Measurements from ENCODE around the gene KCTD19.

Gene KCTD19

DNA sequence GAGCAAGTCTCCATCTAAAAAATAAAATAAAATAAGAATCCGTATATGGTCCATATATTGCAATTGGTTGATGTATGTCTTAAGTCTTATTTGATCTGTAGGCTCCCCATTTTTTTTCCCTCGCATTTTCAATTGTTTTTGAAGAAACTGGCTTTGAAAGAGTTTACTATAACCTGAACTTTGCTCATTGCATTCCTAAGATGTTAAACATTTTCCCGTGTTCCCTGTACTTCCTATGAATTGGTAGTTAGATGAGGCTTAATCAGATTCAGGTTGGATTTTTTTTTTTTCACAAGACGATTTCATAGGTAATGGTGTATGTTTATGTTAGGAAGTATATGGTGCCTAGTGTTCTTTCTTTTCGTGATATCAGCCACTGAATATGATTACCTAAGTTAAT is 3.4 kb upstream of the KCTD19 start:
- Histone ChIP-seq H3K27ac (no peak overlapping the region), H3K4me3 (no peak overlapping the region)

- H3K4me3 ChIP-seq, result no peak overlapping the region
These were observed 1.2 kb upstream of the KCTD19 start for GRCh38 chr16:67327743-67328142.

GRCh38 chr16:67326115-67326471 is 448 bp downstream of the KCTD19 start:
- peak overlapping the region in 2 of 21 experiments; percentile 27 to 59 for H3K27ac ChIP-seq

More at GRCh38 chr16:67327743-67328142, 1.2 kb upstream of the KCTD19 start:
- no peak overlapping the region for H3K27ac ChIP-seq

DNA sequence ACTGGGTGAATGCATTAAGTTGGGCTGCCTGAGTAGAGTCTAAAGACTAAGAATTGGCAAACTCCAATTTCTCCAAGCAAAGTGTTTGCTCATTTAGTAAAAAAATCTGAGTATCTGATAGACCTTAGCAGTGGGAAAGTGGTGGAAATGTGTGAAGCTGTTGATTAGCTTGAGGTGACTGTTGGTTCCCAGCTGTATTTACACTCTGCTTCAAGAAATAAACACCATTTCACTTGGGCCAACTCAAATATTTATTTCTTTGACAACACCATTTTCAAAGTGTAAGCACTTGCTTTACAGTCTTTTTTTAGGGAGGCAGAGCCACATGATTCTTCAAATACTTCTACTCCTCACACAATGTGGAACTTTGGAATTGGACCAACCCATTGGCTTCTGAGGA is 8.7 kb downstream of the KCTD19 start:
- Histone ChIP-seq H3K27ac (no peak overlapping the region), H3K4me3 (no peak overlapping the region)

More at GRCh38 chr16:67326115-67326471, 448 bp downstream of the KCTD19 start:
- peak overlapping the region in 6 of 7 experiments; percentile 5 to 40 (median 28) for H3K4me3 ChIP-seq

- H3K27ac ChIP-seq, result peak overlapping the region in 4 of 21 experiments; percentile 2 to 64 (median 29)
- no peak overlapping the region for H3K4me3 ChIP-seq
These were observed 13.8 kb downstream of the KCTD19 start for GRCh38 chr16:67312719-67313118.

GRCh38 chr16:67311607-67312488 is 14.7 kb downstream of the KCTD19 start:
- H3K27ac ChIP-seq, result peak overlapping the region in 10 of 21 experiments; percentile 8 to 72 (median 52)

DNA sequence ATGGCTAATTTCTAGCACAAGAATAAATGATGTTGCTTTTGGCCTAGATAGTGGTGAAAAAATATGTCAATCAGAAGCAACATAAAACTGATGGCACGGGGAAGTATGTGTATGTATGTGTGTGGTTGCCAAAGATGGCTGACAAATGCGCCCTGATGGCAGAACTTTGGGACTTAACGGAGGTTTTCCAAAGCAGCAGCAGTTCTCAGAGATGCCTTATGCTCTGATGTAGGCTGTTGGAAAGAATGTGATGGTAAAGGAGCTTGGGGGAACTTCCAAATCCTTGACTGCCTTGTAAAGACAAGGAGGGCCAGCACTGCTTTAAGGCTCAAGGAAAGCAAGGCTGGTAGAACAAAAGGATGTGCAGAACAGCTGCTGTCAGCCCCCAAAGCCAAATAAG is 16.0 kb downstream of the KCTD19 start:
- H3K27ac ChIP-seq, result no peak overlapping the region
- no peak overlapping the region for H3K4me3 ChIP-seq

More at GRCh38 chr16:67311607-67312488, 14.7 kb downstream of the KCTD19 start:
- H3K4me3 ChIP-seq, result no peak overlapping the region

DNA sequence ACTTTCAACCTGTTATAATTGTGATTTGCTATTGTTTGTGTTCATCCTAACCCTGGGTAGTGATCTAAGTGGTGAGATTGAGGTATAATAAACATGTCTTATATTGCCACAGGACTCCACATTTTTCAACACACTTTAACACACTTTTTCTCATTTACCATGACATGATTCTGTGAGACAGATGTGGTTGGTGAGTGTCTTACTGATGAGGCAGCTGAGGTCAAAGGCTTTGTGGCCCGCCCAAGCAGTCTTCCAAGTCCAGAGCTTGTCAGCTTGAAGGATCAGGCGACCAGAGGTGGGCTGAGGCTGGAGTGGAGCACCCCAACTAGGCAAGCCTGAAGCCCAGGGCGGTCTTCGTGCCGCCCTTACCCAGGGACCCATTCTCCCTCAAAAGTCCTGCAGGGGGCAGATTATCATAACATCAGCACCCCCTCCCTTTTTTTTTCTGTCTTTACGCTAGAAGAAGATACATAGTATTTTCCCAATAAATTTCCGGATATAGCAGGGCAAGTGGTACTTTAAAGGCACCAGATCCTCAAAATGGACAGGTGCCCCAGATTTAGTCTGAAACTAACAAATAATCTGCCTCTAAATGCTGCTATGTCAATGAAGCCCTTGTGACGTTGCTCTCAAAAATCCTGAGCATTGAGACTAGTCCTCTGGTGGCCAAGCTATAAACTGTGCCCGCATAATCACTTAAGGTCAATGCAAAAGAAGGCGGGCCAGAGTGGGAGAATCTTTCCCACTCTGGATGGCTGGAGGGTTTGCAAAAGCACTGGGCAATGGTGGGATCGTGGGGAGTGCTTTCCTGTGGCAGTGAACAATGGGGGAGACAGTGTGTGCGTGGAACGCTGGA is 21.1 kb downstream of the KCTD19 start:
- H3K4me3 ChIP-seq, result no peak overlapping the region

GRCh38 chr16:67304020-67304419 is 22.5 kb downstream of the KCTD19 start:
- no peak overlapping the region for H3K4me3 ChIP-seq
- no peak overlapping the region for H3K27ac ChIP-seq

More for the DNA sequence above, 21.1 kb downstream of the KCTD19 start:
- no peak overlapping the region for H3K27ac ChIP-seq

DNA sequence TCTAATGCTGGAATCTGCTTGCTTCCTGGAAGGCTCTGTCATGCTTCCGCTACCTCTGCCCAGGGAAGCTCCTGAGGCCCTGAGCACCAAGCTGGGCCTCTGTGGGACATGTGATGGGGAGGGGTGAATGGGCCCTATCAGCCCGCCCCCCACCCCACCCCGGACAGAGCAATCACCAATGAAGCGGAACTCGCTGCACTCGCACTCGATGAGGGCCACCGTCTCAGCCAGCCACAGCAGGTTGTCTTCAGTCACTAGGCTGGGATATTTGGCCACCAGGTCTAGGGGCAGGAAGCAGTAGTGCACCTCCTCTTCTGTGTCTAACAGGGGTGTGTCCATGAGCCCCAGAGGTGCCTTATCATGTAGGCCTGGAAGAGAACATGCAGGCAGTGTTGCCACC is 23.6 kb downstream of the KCTD19 start:
- Histone ChIP-seq H3K27ac (peak overlapping the region in 2 of 21 experiments; percentile 52 to 74), H3K4me3 (no peak overlapping the region)

GRCh38 chr16:67302076-67302475 is 24.5 kb downstream of the KCTD19 start:
- no peak overlapping the region for H3K4me3 ChIP-seq
- H3K27ac ChIP-seq, result peak overlapping the region in 5 of 21 experiments; percentile 25 to 74 (median 52)

DNA sequence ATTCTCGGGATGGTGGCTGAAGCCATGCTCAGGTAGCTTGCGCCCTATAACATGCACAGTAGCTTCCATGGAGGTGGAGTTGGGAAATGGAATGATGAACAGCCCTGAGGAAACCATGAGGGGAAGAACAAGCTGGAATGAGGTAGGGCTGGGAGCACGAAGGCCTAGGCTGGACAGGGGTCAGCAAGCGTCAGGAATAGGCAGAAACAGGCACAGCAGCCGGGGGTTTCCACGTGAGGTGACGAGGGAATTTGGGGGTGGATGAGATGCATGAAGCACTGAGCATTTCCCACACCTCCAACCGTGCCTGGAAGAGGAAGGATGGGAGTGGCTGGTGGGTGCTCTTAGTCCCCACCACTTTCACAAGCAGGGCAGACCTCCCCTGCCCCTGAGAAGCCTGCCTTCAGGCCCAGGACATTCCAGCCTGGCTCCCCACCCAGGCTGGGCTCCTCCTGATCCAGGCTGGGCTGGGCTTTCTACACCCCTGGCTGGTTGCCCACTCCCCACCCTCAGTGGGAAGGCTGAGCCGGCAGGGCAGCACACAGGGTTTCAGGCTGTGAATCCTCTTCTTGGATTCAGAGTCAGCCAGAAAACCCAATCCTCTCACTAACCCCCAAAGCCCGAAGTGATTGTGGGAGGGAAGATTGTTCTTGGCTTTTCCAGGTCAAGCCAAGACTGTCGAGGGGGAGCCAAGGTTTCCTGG is 25.3 kb downstream of the KCTD19 start:
- no peak overlapping the region for H3K4me3 ChIP-seq
- H3K27ac ChIP-seq, result peak overlapping the region in 7 of 21 experiments; percentile 1 to 74 (median 38)

DNA sequence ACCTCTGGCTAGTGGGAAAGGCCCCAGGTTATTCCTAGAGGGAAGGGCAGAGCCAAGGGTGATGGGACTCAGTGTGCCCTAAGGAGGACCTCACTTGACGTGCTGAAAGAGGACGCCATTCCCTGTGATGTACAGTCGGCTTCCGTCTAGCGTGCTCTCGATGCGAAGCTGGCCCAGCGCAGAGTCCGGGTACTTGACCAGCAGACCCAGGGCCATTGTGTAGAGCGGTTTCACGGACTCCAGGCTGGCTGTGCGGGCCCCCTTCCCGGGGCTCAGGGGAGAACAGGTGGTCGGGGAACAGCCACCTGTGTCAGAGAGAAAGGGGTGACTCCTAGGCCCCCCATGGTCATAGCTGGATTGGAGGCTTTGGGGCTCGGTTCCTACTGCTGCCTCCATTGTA is 27.3 kb downstream of the KCTD19 start:
- no peak overlapping the region for H3K4me3 ChIP-seq
- no peak overlapping the region for H3K27ac ChIP-seq

- Histone ChIP-seq H3K27ac (no peak overlapping the region), H3K4me3 (no peak overlapping the region)
These were observed 28.3 kb downstream of the KCTD19 start for GRCh38 chr16:67298277-67298676.

- Histone ChIP-seq H3K27ac (peak overlapping the region in 2 of 21 experiments; percentile 1 to 8), H3K4me3 (no peak overlapping the region)
These were observed 30.1 kb downstream of the KCTD19 start for GRCh38 chr16:67296420-67296819.

GRCh38 chr16:67294938-67295361 is 31.6 kb downstream of the KCTD19 start:
- peak overlapping the region in 2 of 21 experiments; percentile 13 to 18 for H3K27ac ChIP-seq
- H3K4me3 ChIP-seq, result no peak overlapping the region

DNA sequence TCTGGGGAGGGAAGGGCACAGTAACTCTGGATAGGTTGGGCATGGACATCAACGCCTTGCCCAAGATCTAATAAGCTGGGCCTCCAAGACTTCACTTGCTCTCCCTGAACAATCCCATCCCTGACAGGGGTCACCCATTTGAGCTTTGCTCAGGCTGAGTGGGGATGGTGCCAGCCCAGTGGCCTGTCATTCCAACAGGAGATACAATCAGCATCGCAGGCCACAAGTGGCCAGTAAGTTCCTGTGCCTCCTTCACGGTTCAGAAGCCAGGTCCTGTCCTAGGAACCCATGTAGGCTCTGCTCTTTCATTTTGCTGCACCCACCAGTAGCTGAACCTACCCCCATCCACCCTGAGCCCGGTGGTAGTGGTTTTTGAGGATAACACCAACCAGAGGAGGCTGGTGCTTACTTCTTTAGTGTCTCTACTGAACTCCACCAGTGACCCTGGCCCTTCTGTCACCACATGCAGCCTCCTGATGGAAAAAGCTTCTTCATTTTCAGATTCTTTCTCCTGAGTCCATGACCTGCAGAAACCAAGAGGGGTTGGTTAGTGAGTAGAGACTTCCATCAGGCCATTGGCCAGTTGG is 32.3 kb downstream of the KCTD19 start:
- Histone ChIP-seq H3K4me3 (no peak overlapping the region), H3K27ac (peak overlapping the region in 2 of 21 experiments; percentile 13 to 18)

GRCh38 chr16:67291461-67291860 is 35.1 kb downstream of the KCTD19 start:
- no peak overlapping the region for H3K27ac ChIP-seq

GRCh38 chr16:67287960-67288359 is 38.6 kb downstream of the KCTD19 start:
- Histone ChIP-seq H3K27ac (no peak overlapping the region), H3K4me3 (no peak overlapping the region)

More at GRCh38 chr16:67291461-67291860, 35.1 kb downstream of the KCTD19 start:
- H3K4me3 ChIP-seq, result no peak overlapping the region
